Stimulated activated naive CD8-positive, alpha-beta T cell treated with anti-CD3 and anti-CD28 coated beads, Interleukin-15, Interleukin-2, amounts not matched to agents 100 ng/mL and 50 ng/mL, for 24 hours (primary cell): ENCODE data around the gene LRP1B.

Source experiments
- H3K27ac Mint-ChIP-seq: one replicate; pipeline ENCODE4 v1.8.0; 2021; ENCODE audit warnings: mild to moderate bottlenecking, mixed read lengths
- H3K27me3 Mint-ChIP-seq: one replicate; pipeline ENCODE4 v1.8.0; 2021; ENCODE audit warnings: mixed read lengths
- H3K36me3 Mint-ChIP-seq: one replicate; pipeline ENCODE4 v1.8.0; 2021; ENCODE audit warnings: low read depth, mixed read lengths
- H3K4me1 Mint-ChIP-seq: one replicate; pipeline ENCODE4 v1.8.0; 2021; ENCODE audit warnings: low read depth, mixed read lengths
- H3K4me3 Mint-ChIP-seq: one replicate; pipeline ENCODE4 v1.8.0; 2021; ENCODE audit warnings: mild to moderate bottlenecking, mixed read lengths
- H3K9me3 Mint-ChIP-seq: one replicate; pipeline ENCODE4 v1.8.0; 2021; ENCODE audit warnings: mixed read lengths

LRP1B gene

GRCh38 chr2:140791802-140792201 is 1339.0 kb downstream of the LRP1B start:
- no peaks in the 10 kb centered on the region for H3K4me1 Mint-ChIP-seq
- no peak overlapping the region for H3K27ac Mint-ChIP-seq
- no peak overlapping the region for H3K4me3 Mint-ChIP-seq
- no peaks in the 10 kb centered on the region for H3K9me3 Mint-ChIP-seq
- H3K36me3 Mint-ChIP-seq: no peaks in the 10 kb centered on the region
- no peaks in the 10 kb centered on the region for H3K27me3 Mint-ChIP-seq

- Mint-ChIP-seq H3K4me1 (no peaks in the 10 kb centered on the region), H3K36me3 (no peaks in the 10 kb centered on the region), H3K27ac (no peak overlapping the region), H3K27me3 (no peaks in the 10 kb centered on the region), H3K4me3 (no peak overlapping the region), H3K9me3 (peaks cover 6% of the 10 kb centered on the region)
Measured at GRCh38 chr2:140786585-140786984, 1344.2 kb downstream of the LRP1B start.

GRCh38 chr2:140775411-140775810 is 1355.4 kb downstream of the LRP1B start:
- H3K36me3 Mint-ChIP-seq: no peaks in the 10 kb centered on the region
- H3K4me3 Mint-ChIP-seq: no peak overlapping the region
- no peak overlapping the region for H3K27ac Mint-ChIP-seq
- H3K4me1 Mint-ChIP-seq: no peaks in the 10 kb centered on the region
- peaks cover 4% of the 10 kb centered on the region for H3K9me3 Mint-ChIP-seq
- no peaks in the 10 kb centered on the region for H3K27me3 Mint-ChIP-seq

- no peaks in the 10 kb centered on the region for H3K36me3 Mint-ChIP-seq
- no peaks in the 10 kb centered on the region for H3K4me1 Mint-ChIP-seq
- no peak overlapping the region for H3K4me3 Mint-ChIP-seq
- H3K9me3 Mint-ChIP-seq: peaks cover 4% of the 10 kb centered on the region
- H3K27me3 Mint-ChIP-seq: no peaks in the 10 kb centered on the region
- H3K27ac Mint-ChIP-seq: no peak overlapping the region
Measured at GRCh38 chr2:140770645-140771044, 1360.2 kb downstream of the LRP1B start.

- H3K36me3 Mint-ChIP-seq: no peaks in the 10 kb centered on the region
- no peaks in the 10 kb centered on the region for H3K27me3 Mint-ChIP-seq
- no peak overlapping the region for H3K27ac Mint-ChIP-seq
- H3K4me1 Mint-ChIP-seq: no peaks in the 10 kb centered on the region
- H3K4me3 Mint-ChIP-seq: no peak overlapping the region
- peaks cover 8% of the 10 kb centered on the region for H3K9me3 Mint-ChIP-seq
Measured at GRCh38 chr2:140761807-140762206, 1369.0 kb downstream of the LRP1B start.

GRCh38 chr2:140759426-140760156 is 1371.2 kb downstream of the LRP1B start:
- H3K4me3 Mint-ChIP-seq: no peak overlapping the region
- H3K27ac Mint-ChIP-seq: no peak overlapping the region
- H3K27me3 Mint-ChIP-seq: no peaks in the 10 kb centered on the region
- no peaks in the 10 kb centered on the region for H3K4me1 Mint-ChIP-seq
- peaks cover 12% of the 10 kb centered on the region for H3K9me3 Mint-ChIP-seq
- H3K36me3 Mint-ChIP-seq: no peaks in the 10 kb centered on the region

GRCh38 chr2:140747665-140748064 is 1383.2 kb downstream of the LRP1B start:
- H3K4me3 Mint-ChIP-seq: no peak overlapping the region
- no peaks in the 10 kb centered on the region for H3K27me3 Mint-ChIP-seq
- H3K4me1 Mint-ChIP-seq: no peaks in the 10 kb centered on the region
- H3K36me3 Mint-ChIP-seq: no peaks in the 10 kb centered on the region
- H3K27ac Mint-ChIP-seq: no peak overlapping the region
- H3K9me3 Mint-ChIP-seq: peaks cover 5% of the 10 kb centered on the region

- no peaks in the 10 kb centered on the region for H3K36me3 Mint-ChIP-seq
Measured at GRCh38 chr2:140747090-140747489, 1383.7 kb downstream of the LRP1B start.

GRCh38 chr2:140744379-140744778 is 1386.4 kb downstream of the LRP1B start:
- no peaks in the 10 kb centered on the region for H3K4me1 Mint-ChIP-seq
- H3K27me3 Mint-ChIP-seq: no peaks in the 10 kb centered on the region
- H3K27ac Mint-ChIP-seq: no peak overlapping the region
- H3K36me3 Mint-ChIP-seq: no peaks in the 10 kb centered on the region
- H3K4me3 Mint-ChIP-seq: no peak overlapping the region
- peaks cover 5% of the 10 kb centered on the region for H3K9me3 Mint-ChIP-seq

More at GRCh38 chr2:140747090-140747489, 1383.7 kb downstream of the LRP1B start:
- Mint-ChIP-seq H3K27ac (no peak overlapping the region), H3K9me3 (peaks cover 5% of the 10 kb centered on the region), H3K4me3 (no peak overlapping the region), H3K27me3 (no peaks in the 10 kb centered on the region), H3K4me1 (no peaks in the 10 kb centered on the region)

GRCh38 chr2:140737006-140737405 is 1393.8 kb downstream of the LRP1B start:
- H3K36me3 Mint-ChIP-seq: no peaks in the 10 kb centered on the region
- no peak overlapping the region for H3K4me3 Mint-ChIP-seq
- no peaks in the 10 kb centered on the region for H3K4me1 Mint-ChIP-seq
- H3K27me3 Mint-ChIP-seq: no peaks in the 10 kb centered on the region
- peaks cover 3% of the 10 kb centered on the region for H3K9me3 Mint-ChIP-seq
- H3K27ac Mint-ChIP-seq: no peak overlapping the region

- Mint-ChIP-seq H3K27me3 (no peaks in the 10 kb centered on the region), H3K4me3 (no peak overlapping the region), H3K36me3 (no peaks in the 10 kb centered on the region), H3K27ac (no peak overlapping the region), H3K4me1 (no peaks in the 10 kb centered on the region), H3K9me3 (peaks cover 9% of the 10 kb centered on the region)
Measured at GRCh38 chr2:140734992-140735391, 1395.8 kb downstream of the LRP1B start.

- H3K27me3 Mint-ChIP-seq: no peaks in the 10 kb centered on the region
- H3K27ac Mint-ChIP-seq: no peak overlapping the region
- H3K4me3 Mint-ChIP-seq: no peak overlapping the region
- no peaks in the 10 kb centered on the region for H3K36me3 Mint-ChIP-seq
- H3K9me3 Mint-ChIP-seq: peaks cover 11% of the 10 kb centered on the region
- H3K4me1 Mint-ChIP-seq: no peaks in the 10 kb centered on the region
Measured at GRCh38 chr2:140718999-140719398, 1411.8 kb downstream of the LRP1B start.

GRCh38 chr2:140717481-140717880 is 1413.3 kb downstream of the LRP1B start:
- no peaks in the 10 kb centered on the region for H3K4me1 Mint-ChIP-seq
- no peaks in the 10 kb centered on the region for H3K27me3 Mint-ChIP-seq
- H3K4me3 Mint-ChIP-seq: no peak overlapping the region
- no peaks in the 10 kb centered on the region for H3K36me3 Mint-ChIP-seq
- peaks cover 11% of the 10 kb centered on the region for H3K9me3 Mint-ChIP-seq
- H3K27ac Mint-ChIP-seq: no peak overlapping the region

GRCh38 chr2:140714586-140714985 is 1416.2 kb downstream of the LRP1B start:
- Mint-ChIP-seq H3K9me3 (peaks cover 9% of the 10 kb centered on the region), H3K36me3 (no peaks in the 10 kb centered on the region), H3K27me3 (no peaks in the 10 kb centered on the region), H3K4me1 (no peaks in the 10 kb centered on the region), H3K27ac (no peak overlapping the region), H3K4me3 (no peak overlapping the region)

- no peaks in the 10 kb centered on the region for H3K36me3 Mint-ChIP-seq
- H3K4me3 Mint-ChIP-seq: no peak overlapping the region
- H3K27me3 Mint-ChIP-seq: no peaks in the 10 kb centered on the region
- H3K27ac Mint-ChIP-seq: no peak overlapping the region
- H3K9me3 Mint-ChIP-seq: no peaks in the 10 kb centered on the region
- no peaks in the 10 kb centered on the region for H3K4me1 Mint-ChIP-seq
Measured at GRCh38 chr2:140711867-140712266, 1418.9 kb downstream of the LRP1B start.

- no peaks in the 10 kb centered on the region for H3K36me3 Mint-ChIP-seq
- no peaks in the 10 kb centered on the region for H3K27me3 Mint-ChIP-seq
- H3K4me1 Mint-ChIP-seq: no peaks in the 10 kb centered on the region
- no peaks in the 10 kb centered on the region for H3K9me3 Mint-ChIP-seq
- H3K4me3 Mint-ChIP-seq: no peak overlapping the region
- no peak overlapping the region for H3K27ac Mint-ChIP-seq
Measured at GRCh38 chr2:140701726-140702125, 1429.1 kb downstream of the LRP1B start.
